Activated CD4-positive, alpha-beta memory T cell treated with anti-CD3 and anti-CD28 coated beads for 36 hours (primary cell): ENCODE results near the gene CFAP44. TPM values are rescaled to one million over a fixed set of nuclear protein-coding genes. Genes with fewer than 3 reads are reported as not detected.
"Not testable (repeated sequence)": the region's sequence is repeated elsewhere in the genome, so short reads cannot be mapped to it uniquely, and the experiment has no call there.

Source experiments
- CTCF ChIA-PET: fragments of 350-600 bp; sonication (Branson Sonifier 250); formaldehyde crosslinking; loops from one replicate; lab custom pipeline; 2021; ENCODE audit warnings: antibody characterized with exemption, inconsistent platforms; lab: Charles Lee
- POLR2A ChIA-PET: fragments of 350-600 bp; sonication (Branson Sonifier 250); formaldehyde crosslinking; loops from one replicate; lab custom pipeline; 2021; ENCODE audit warnings: antibody characterized with exemption; lab: Charles Lee
- DNase-seq: peaks from one replicate; pipeline ENCODE4 v3.0.0-alpha.2; 2020
- H3K27ac Mint-ChIP-seq: one replicate; pipeline ENCODE4 v1.8.0; 2021; ENCODE audit warnings: mixed read lengths
- H3K27me3 Mint-ChIP-seq: one replicate; pipeline ENCODE4 v1.8.0; 2021; ENCODE audit warnings: mixed read lengths
- H3K36me3 Mint-ChIP-seq: one replicate; pipeline ENCODE4 v1.8.0; 2021; ENCODE audit warnings: mixed read lengths
- H3K4me1 Mint-ChIP-seq: one replicate; pipeline ENCODE4 v1.8.0; 2021; ENCODE audit warnings: low read depth, mixed read lengths
- H3K4me3 Mint-ChIP-seq: one replicate; pipeline ENCODE4 v1.8.0; 2021; ENCODE audit warnings: mild to moderate bottlenecking, mixed read lengths
- H3K9me3 Mint-ChIP-seq: one replicate; pipeline ENCODE4 v1.8.0; 2021; ENCODE audit warnings: mixed read lengths
- intact Hi-C: fragments of 100-400 bp; cut with micrococcal nuclease; formaldehyde crosslinking; loops from one replicate; pipeline ENCODE4 v1.15.1; 2023
- total RNA-seq, 2 experiments: library from RNA; stranded (reverse); gene quantifications; one replicate each; pipeline ENCODE4 v1.2.3, GENCODE V29; 2021

Gene CFAP44, protein sequence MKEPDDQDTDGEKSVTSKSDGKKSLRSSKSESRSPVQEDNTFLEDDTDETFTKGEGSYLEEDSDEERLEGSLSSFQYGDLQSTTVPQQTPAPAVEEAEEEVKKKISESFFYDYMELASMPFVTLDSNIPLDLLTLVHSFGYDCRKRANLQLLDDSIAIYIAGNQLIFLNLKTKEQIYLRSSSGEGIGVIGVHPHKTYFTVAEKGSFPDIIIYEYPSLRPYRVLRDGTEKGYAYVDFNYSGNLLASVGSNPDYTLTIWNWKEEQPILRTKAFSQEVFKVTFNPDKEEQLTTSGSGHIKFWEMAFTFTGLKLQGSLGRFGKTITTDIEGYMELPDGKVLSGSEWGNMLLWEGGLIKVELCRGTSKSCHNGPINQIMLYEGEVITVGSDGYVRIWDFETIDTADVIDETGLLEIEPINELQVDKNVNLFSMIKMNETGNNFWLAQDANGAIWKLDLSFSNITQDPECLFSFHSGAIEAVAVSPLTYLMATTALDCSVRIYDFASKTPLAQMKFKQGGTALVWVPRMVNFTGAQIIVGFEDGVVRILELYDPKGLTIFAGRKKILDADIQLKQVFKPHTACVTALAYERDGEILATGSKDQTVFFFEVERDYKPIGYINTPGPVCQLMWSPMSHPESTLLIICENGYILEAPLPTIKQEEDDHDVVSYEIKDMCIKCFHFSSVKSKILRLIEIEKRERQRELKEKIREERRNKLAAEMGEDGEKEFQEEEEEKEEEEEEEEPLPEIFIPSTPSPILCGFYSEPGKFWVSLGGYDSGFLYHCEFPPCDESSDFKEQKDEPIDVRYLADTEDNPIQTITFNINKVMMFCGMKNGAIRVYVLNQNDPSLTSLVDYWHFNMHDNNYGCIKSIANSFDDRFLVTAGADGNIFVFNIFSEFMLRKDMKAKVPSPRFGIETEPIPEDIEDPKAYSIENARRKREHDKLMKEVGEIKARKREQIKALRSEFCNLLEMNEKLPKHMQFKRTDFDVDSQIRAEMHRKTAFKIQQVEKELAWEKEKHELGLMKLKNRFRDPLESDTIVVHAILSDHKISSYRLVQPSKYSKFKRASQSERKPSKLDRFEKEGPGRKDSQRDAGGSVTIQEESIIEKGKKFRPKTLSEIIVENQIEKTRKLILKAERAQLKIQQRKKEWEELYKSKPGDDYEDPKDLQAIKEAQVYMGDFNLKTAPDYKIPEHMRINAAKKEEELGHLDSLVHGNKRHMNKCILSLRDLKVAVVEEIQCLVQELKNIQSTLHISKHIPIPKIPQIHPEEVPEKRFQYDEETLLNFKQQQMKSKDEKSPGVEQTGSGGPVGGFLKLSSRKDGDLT (N-terminal part only)
- 1 to 10 TPM; 1.5 to 2.9 TPM for total RNA-seq

GRCh38 chr3:113441051-113441770 is at the start of gene CFAP44:
Gene CFAP44, minus strand, starts transcription at chr3:113441493. Its CDS starts 7,829 bp downstream, at chr3:113433664.
- Mint-ChIP-seq H3K4me1 (no peaks in the 10 kb centered on the region), H3K27ac (no peak within 1 kb of the TSS)
- POLR2A ChIA-PET, result no interaction called here

GRCh38 chr3:113485161-113485609 is 43.9 kb upstream of the CFAP44 start:
- ChIA-PET POLR2A (no interaction called here), CTCF (interaction anchor here (0.6 to 3.4 kb wide), 3 partner anchors 9 to 92 kb away, joined by 3 to 15 read pairs (median 8); no protein-coding TSS in a partner anchor)
- H3K36me3 Mint-ChIP-seq, result peaks cover 15% of the 10 kb centered on the region
- H3K9me3 Mint-ChIP-seq, result peaks cover 20% of the 10 kb centered on the region
- no peaks in the 10 kb centered on the region for H3K27me3 Mint-ChIP-seq
- intact Hi-C loops, result no loop called here
- H3K27ac Mint-ChIP-seq, result no peak overlapping the region
- no peak overlapping the region for H3K4me3 Mint-ChIP-seq
- H3K4me1 Mint-ChIP-seq, result no peaks in the 10 kb centered on the region
- DNase-seq, result peak; percentile 19

More at GRCh38 chr3:113441051-113441770, at the start of gene CFAP44:
- peaks cover 10% of the 10 kb centered on the region for H3K36me3 Mint-ChIP-seq
- H3K4me3 Mint-ChIP-seq, result no peak within 1 kb of the TSS
- H3K9me3 Mint-ChIP-seq, result no peaks in the 10 kb centered on the region
- intact Hi-C loops, result no loop called here
- H3K27me3 Mint-ChIP-seq, result no peaks in the 10 kb centered on the region
- CTCF ChIA-PET, result no interaction called here
- peak; percentile 45 for DNase-seq

- CTCF ChIA-PET, result interaction anchor here (1.7 to 2.3 kb wide), 2 partner anchors 25 to 109 kb away, joined by 4 to 6 read pairs; no protein-coding TSS in a partner anchor
- Mint-ChIP-seq H3K27ac (no peak overlapping the region), H3K27me3 (no peaks in the 10 kb centered on the region), H3K4me3 (no peak overlapping the region), H3K36me3 (peaks cover 32% of the 10 kb centered on the region), H3K4me1 (peaks cover 2% of the 10 kb centered on the region), H3K9me3 (no peaks in the 10 kb centered on the region)
- intact Hi-C loops, result no loop called here
- DNase-seq, result no peak
- POLR2A ChIA-PET, result no interaction called here
These were observed 27.2 kb upstream of the CFAP44 start for GRCh38 chr3:113468539-113468938.

DNA sequence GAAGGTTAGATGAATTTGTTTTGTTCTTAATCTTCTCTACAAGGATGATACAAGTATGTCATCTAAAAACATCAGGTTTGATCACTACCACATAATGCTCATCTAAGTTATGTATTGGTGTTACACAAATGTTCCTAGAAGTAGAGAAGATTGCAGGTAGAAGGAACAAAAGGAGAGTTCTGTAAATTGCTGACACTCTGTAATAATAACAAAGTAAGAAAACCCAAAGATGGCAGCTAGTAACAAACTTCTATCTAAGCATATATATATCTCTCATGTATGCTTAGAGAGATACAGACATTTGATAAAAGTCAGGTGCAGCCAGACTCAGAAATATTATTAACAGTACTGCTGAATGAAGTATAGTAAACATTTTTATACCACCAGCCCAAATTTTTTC is 20.2 kb upstream of the CFAP44 start:
- no peaks in the 10 kb centered on the region for H3K27me3 Mint-ChIP-seq
- no peak overlapping the region for H3K4me3 Mint-ChIP-seq
- ChIA-PET CTCF (no interaction called here), POLR2A (no interaction called here)
- peaks cover 43% of the 10 kb centered on the region for H3K36me3 Mint-ChIP-seq
- intact Hi-C loops, result no loop called here
- no peaks in the 10 kb centered on the region for H3K9me3 Mint-ChIP-seq
- no peaks in the 10 kb centered on the region for H3K4me1 Mint-ChIP-seq
- DNase-seq, result no peak
- no peak overlapping the region for H3K27ac Mint-ChIP-seq

DNA sequence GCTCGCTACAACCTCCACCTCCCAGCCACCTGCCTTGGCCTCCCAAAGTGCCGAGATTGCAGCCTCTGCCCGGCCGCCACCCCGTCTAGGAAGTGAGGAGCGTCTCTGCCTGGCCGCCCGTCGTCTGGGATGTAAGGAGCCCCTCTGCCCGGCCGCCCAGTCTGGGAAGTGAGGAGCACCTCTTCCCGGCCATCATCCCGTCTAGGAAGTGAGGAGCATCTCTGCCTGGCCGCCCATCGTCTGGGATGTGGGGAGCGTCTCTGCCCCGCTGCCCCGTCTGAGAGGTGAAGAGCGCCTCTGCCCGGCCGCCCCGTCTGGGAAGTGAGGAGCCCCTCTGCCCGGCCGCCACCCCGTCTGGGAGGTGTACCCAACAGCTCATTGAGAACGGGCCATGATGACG is 17.3 kb upstream of the CFAP44 start:
- H3K4me1 Mint-ChIP-seq, H3K4me3 Mint-ChIP-seq, intact Hi-C loops, CTCF ChIA-PET, H3K27ac Mint-ChIP-seq, DNase-seq, POLR2A ChIA-PET, H3K27me3 Mint-ChIP-seq, H3K9me3 Mint-ChIP-seq: not testable (repeated sequence)
- peaks cover 46% of the 10 kb centered on the region for H3K36me3 Mint-ChIP-seq

GRCh38 chr3:113455446-113455845 is 14.2 kb upstream of the CFAP44 start:
- H3K4me1 Mint-ChIP-seq, result peaks cover 3% of the 10 kb centered on the region
- DNase-seq, result no peak
- CTCF ChIA-PET, result no interaction called here
- no peak overlapping the region for H3K4me3 Mint-ChIP-seq
- no peaks in the 10 kb centered on the region for H3K9me3 Mint-ChIP-seq
- POLR2A ChIA-PET, result no interaction called here
- H3K27me3 Mint-ChIP-seq, result no peaks in the 10 kb centered on the region
- H3K27ac Mint-ChIP-seq, result no peak overlapping the region
- peaks cover 54% of the 10 kb centered on the region for H3K36me3 Mint-ChIP-seq
- intact Hi-C loops, result no loop called here

- Mint-ChIP-seq H3K4me3 (no peak overlapping the region), H3K4me1 (peaks cover 3% of the 10 kb centered on the region), H3K9me3 (no peaks in the 10 kb centered on the region), H3K36me3 (peaks cover 46% of the 10 kb centered on the region), H3K27me3 (no peaks in the 10 kb centered on the region), H3K27ac (no peak overlapping the region)
- ChIA-PET CTCF (no interaction called here), POLR2A (no interaction called here)
- intact Hi-C loops, result no loop called here
- DNase-seq, result no peak
These were observed 13.3 kb upstream of the CFAP44 start for GRCh38 chr3:113454630-113455029.

- POLR2A ChIA-PET, result no interaction called here
- H3K9me3 Mint-ChIP-seq, result no peaks in the 10 kb centered on the region
- no peaks in the 10 kb centered on the region for H3K27me3 Mint-ChIP-seq
- H3K27ac Mint-ChIP-seq, result no peak overlapping the region
- peaks cover 3% of the 10 kb centered on the region for H3K4me1 Mint-ChIP-seq
- no peak for DNase-seq
- no peak overlapping the region for H3K4me3 Mint-ChIP-seq
- peaks cover 42% of the 10 kb centered on the region for H3K36me3 Mint-ChIP-seq
- intact Hi-C loops, result no loop called here
- CTCF ChIA-PET, result no interaction called here
These were observed 12.8 kb upstream of the CFAP44 start for GRCh38 chr3:113454057-113454456.

DNA sequence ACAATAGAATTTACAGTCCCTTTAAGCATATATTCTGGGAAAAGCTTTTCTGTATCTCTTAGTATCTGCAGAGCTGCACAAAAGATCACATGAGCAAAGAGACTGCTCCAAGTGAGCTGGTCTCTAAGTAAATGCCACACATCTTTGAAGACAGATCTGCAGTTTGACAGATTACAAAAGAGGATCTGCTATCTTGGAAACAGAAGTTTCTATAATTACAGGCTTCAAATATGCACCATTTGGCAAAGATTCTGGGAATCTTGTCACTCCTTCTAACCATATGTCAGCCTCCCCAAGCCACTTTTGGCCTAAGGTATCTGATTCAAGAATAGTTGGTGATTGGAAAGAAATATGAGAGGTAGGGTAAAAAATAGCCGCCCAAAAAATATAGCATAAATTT is 9.6 kb upstream of the CFAP44 start:
- no peak overlapping the region for H3K4me3 Mint-ChIP-seq
- peaks cover 34% of the 10 kb centered on the region for H3K36me3 Mint-ChIP-seq
- H3K27ac Mint-ChIP-seq, result no peak overlapping the region
- intact Hi-C loops, result no loop called here
- DNase-seq, result no peak
- ChIA-PET CTCF (no interaction called here), POLR2A (no interaction called here)
- H3K4me1 Mint-ChIP-seq, result peaks cover 3% of the 10 kb centered on the region
- H3K9me3 Mint-ChIP-seq, result no peaks in the 10 kb centered on the region
- no peaks in the 10 kb centered on the region for H3K27me3 Mint-ChIP-seq

DNA sequence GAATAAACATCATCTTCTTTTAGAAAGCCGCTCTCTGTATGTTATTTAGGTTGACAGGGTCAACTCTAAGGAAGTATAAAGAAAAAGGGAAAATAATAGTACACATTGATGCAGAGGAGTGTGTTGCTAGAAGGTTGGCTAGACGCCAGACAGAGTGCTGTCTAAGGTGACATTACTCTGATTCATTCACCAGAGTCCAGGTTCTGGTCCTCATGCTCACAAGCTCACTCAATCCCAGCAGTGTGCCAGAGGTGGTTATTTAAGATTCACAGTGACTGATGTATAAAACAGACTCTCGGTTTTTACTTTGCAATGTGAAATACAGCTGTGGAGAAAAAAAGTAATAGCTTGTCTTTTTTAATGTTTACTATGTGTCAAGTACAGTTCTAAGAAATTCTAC is 1.7 kb downstream of the CFAP44 start:
- no peak for DNase-seq
- no peak overlapping the region for H3K4me3 Mint-ChIP-seq
- H3K27ac Mint-ChIP-seq, result no peak overlapping the region
- intact Hi-C loops, result no loop called here
- H3K27me3 Mint-ChIP-seq, result no peaks in the 10 kb centered on the region
- POLR2A ChIA-PET, result no interaction called here
- CTCF ChIA-PET, result no interaction called here
- peaks cover 6% of the 10 kb centered on the region for H3K36me3 Mint-ChIP-seq
- H3K9me3 Mint-ChIP-seq, result no peaks in the 10 kb centered on the region
- no peaks in the 10 kb centered on the region for H3K4me1 Mint-ChIP-seq

- Mint-ChIP-seq H3K27me3 (no peaks in the 10 kb centered on the region), H3K9me3 (no peaks in the 10 kb centered on the region), H3K4me1 (no peaks in the 10 kb centered on the region), H3K36me3 (peaks cover 7% of the 10 kb centered on the region), H3K4me3 (no peak overlapping the region), H3K27ac (no peak overlapping the region)
- ChIA-PET POLR2A (no interaction called here), CTCF (no interaction called here)
- intact Hi-C loops, result no loop called here
- DNase-seq, result no peak
These were observed 3.1 kb downstream of the CFAP44 start for GRCh38 chr3:113438224-113438623.
